GM19395 (cell line): Measurements from ENCODE around the gene HHLA2.

Experiments used
- ATAC-seq: cut with Tn5 transposase; IDR thresholded peaks from one replicate; pipeline ENCODE4 v1.9.1; 2021; ENCODE audit warnings: mild to moderate bottlenecking, moderate library complexity; ENCODE audit not compliant: unreplicated experiment

The HHLA2 gene

DNA sequence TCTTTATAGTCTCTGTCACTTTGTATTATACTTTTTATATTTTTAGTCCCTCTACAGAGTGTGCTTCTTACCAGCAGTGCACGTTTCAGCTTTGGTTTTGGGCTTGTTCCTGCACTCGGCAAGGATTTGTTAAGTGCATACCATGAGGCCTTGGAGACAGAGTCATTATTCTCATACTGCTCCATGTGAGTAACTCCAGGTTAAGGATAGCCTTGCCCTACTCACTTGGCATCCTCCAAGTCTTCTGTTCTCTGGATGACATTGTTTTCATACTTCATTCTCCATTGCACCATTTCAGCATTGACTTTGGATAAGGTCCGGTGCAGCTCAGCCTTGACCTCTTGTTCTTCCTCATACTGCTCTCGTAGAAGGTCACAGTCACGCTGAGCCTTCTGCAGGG is 117.7 kb downstream of the HHLA2 start:
- ATAC-seq: no peak

DNA sequence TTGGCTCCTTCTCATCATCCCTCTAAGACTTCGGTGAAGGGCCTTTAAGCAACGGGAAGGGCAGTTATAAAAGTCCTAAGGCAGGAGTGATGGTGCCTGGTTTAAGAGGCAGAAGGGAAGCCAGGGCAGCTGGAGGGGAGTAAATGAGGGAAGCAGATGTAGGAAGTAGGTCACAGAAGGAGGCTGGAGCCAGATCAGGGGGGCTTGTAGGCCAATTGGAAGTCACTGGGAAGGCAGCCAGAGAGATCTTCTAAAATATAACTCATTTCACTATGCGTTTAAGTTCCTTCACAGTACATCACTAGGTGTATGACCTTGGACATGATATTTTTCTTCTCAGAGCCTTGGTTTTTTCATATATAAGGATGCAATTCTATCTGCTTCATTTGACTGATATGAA is 119.3 kb downstream of the HHLA2 start:
- no peak for ATAC-seq

DNA sequence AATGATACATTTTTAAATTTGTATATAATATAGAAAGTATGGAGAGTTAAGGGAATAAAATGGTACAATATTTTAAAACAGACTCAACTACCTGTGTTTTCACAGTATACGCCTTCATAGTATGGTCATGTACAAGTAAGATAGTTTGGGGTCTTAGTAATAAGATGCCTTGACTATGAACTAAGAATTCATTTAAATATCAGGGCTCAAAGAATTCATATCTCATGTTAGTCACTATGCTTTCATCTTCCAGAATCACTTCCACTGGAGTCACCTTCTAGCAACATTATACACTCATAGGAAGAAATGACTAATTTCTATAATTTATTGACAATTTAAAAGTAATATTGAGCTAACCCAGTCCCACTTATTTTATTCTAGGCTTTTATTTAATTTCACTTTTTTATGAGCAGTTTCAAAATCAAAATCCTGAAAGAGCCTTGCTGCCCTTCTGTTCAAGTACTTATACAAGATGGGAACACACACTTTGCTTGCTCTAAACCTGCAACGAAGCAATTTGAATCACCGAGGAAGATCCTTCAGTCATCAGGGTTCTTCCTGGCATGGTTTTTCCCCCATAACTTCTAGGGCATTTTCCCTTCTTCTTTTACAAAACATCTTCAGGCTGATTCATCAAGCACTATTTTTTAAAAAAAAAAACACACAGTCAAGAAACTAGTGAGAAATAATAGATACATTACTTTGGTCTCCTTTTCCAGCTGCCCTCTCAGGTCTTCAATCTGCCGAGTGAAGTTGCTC is 119.9 kb downstream of the HHLA2 start:
- ATAC-seq: no peak

DNA sequence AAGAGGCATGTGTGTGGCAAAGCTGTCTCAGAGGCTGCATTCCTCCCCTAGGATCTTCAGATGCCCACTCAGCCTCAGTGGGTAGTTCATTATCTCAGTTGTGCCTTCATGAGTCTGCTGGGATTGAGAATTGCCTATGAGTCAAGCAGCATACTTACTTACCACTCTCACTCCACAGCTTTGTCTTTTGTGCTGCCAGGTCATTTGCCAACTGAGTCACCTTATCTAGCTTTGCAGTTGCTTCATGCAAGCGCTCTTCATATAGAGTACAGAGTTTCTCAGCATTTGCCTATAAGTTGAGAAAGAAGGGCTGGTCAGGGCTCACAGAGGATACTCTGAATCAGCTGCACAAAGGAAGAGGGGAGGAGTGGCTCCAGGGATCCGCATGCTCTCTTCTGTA is 124.6 kb downstream of the HHLA2 start:
- no peak for ATAC-seq
